Activated CD4-positive, alpha-beta memory T cell treated with anti-CD3 and anti-CD28 coated beads for 36 hours (primary cell): ENCODE data around the gene VPS26C. TPM values are rescaled to one million over a fixed set of nuclear protein-coding genes. Genes with fewer than 3 reads are reported as not detected.

Experiments
- CTCF ChIA-PET: fragments of 350-600 bp; sonication (Branson Sonifier 250); formaldehyde crosslinking; loops from one replicate; lab custom pipeline; 2021; ENCODE audit warnings: antibody characterized with exemption, inconsistent platforms; lab: Charles Lee
- POLR2A ChIA-PET: fragments of 350-600 bp; sonication (Branson Sonifier 250); formaldehyde crosslinking; loops from one replicate; lab custom pipeline; 2021; ENCODE audit warnings: antibody characterized with exemption; lab: Charles Lee
- DNase-seq: peaks from one replicate; pipeline ENCODE4 v3.0.0-alpha.2; 2020
- H3K27ac Mint-ChIP-seq: one replicate; pipeline ENCODE4 v1.8.0; 2021; ENCODE audit warnings: mixed read lengths
- H3K27me3 Mint-ChIP-seq: one replicate; pipeline ENCODE4 v1.8.0; 2021; ENCODE audit warnings: mixed read lengths
- H3K36me3 Mint-ChIP-seq: one replicate; pipeline ENCODE4 v1.8.0; 2021; ENCODE audit warnings: mixed read lengths
- H3K4me1 Mint-ChIP-seq: one replicate; pipeline ENCODE4 v1.8.0; 2021; ENCODE audit warnings: low read depth, mixed read lengths
- H3K4me3 Mint-ChIP-seq: one replicate; pipeline ENCODE4 v1.8.0; 2021; ENCODE audit warnings: mild to moderate bottlenecking, mixed read lengths
- H3K9me3 Mint-ChIP-seq: one replicate; pipeline ENCODE4 v1.8.0; 2021; ENCODE audit warnings: mixed read lengths
- intact Hi-C: fragments of 100-400 bp; cut with micrococcal nuclease; formaldehyde crosslinking; loops from one replicate; pipeline ENCODE4 v1.15.1; 2023
- total RNA-seq, 2 experiments: library from RNA; stranded (reverse); gene quantifications; one replicate each; pipeline ENCODE4 v1.2.3, GENCODE V29; 2021

The VPS26C gene
- total RNA-seq, 2 experiments from 2014 or later, result 50.3 to 57.2 TPM

- H3K4me1 Mint-ChIP-seq, result peaks cover 12% of the 10 kb centered on the region
- peaks cover 7% of the 10 kb centered on the region for H3K9me3 Mint-ChIP-seq
- peak; percentile 59 for DNase-seq
- peak overlapping the region; percentile 27 for H3K4me3 Mint-ChIP-seq
- ChIA-PET POLR2A (interaction anchor here (0.8 to 1.6 kb wide), 2 partner anchors 12 to 50 kb away, joined by 3 to 8 read pairs; no protein-coding TSS in a partner anchor), CTCF (no interaction called here)
- no peaks in the 10 kb centered on the region for H3K27me3 Mint-ChIP-seq
- peaks cover 4% of the 10 kb centered on the region for H3K36me3 Mint-ChIP-seq
- intact Hi-C loops, result no loop called here
- no peak overlapping the region for H3K27ac Mint-ChIP-seq
Observed at GRCh38 chr21:37208056-37208721, 58.9 kb downstream of the VPS26C start.

- peaks cover 12% of the 10 kb centered on the region for H3K4me1 Mint-ChIP-seq
- no peak overlapping the region for H3K27ac Mint-ChIP-seq
- peaks cover 7% of the 10 kb centered on the region for H3K9me3 Mint-ChIP-seq
- ChIA-PET CTCF (no interaction called here), POLR2A (interaction anchor here (0.8 to 1.6 kb wide), 2 partner anchors 13 to 50 kb away, joined by 3 to 8 read pairs; no protein-coding TSS in a partner anchor)
- no peaks in the 10 kb centered on the region for H3K27me3 Mint-ChIP-seq
- H3K4me3 Mint-ChIP-seq, result no peak overlapping the region
- DNase-seq, result peak; percentile 26
- H3K36me3 Mint-ChIP-seq, result peaks cover 10% of the 10 kb centered on the region
- intact Hi-C loops, result no loop called here
Observed at GRCh38 chr21:37207441-37208009, 59.6 kb downstream of the VPS26C start.

- CTCF ChIA-PET, result no interaction called here
- intact Hi-C loops, result no loop called here
- POLR2A ChIA-PET, result no interaction called here
- Mint-ChIP-seq H3K27me3 (no peaks in the 10 kb centered on the region), H3K4me1 (peaks cover 12% of the 10 kb centered on the region), H3K4me3 (no peak overlapping the region), H3K36me3 (peaks cover 13% of the 10 kb centered on the region), H3K9me3 (peaks cover 3% of the 10 kb centered on the region), H3K27ac (no peak overlapping the region)
- DNase-seq, result no peak
Observed at GRCh38 chr21:37206496-37206895, 60.6 kb downstream of the VPS26C start.

GRCh38 chr21:37204580-37204979 lies 62.6 kb downstream of the VPS26C start:
- ChIA-PET CTCF (interaction anchor here (0.6 kb wide), 1 partner anchor 314 kb away, joined by 3 read pairs; no protein-coding TSS in a partner anchor), POLR2A (no interaction called here)
- no peaks in the 10 kb centered on the region for H3K9me3 Mint-ChIP-seq
- no peak overlapping the region for H3K27ac Mint-ChIP-seq
- H3K4me3 Mint-ChIP-seq, result no peak overlapping the region
- peaks cover 12% of the 10 kb centered on the region for H3K4me1 Mint-ChIP-seq
- intact Hi-C loops, result no loop called here
- no peaks in the 10 kb centered on the region for H3K27me3 Mint-ChIP-seq
- H3K36me3 Mint-ChIP-seq, result peaks cover 20% of the 10 kb centered on the region
- no peak for DNase-seq

GRCh38 chr21:37202221-37203110 lies 64.7 kb downstream of the VPS26C start:
- intact Hi-C loops, result no loop called here
- Mint-ChIP-seq H3K27me3 (no peaks in the 10 kb centered on the region), H3K4me3 (no peak overlapping the region), H3K4me1 (peaks cover 3% of the 10 kb centered on the region), H3K9me3 (no peaks in the 10 kb centered on the region), H3K36me3 (peaks cover 32% of the 10 kb centered on the region), H3K27ac (no peak overlapping the region)
- POLR2A ChIA-PET, result interaction anchor here (0.5 kb wide), 1 partner anchor 22 kb away, joined by 3 read pairs; no protein-coding TSS in a partner anchor
- DNase-seq, result no peak
- CTCF ChIA-PET, result no interaction called here

DNA sequence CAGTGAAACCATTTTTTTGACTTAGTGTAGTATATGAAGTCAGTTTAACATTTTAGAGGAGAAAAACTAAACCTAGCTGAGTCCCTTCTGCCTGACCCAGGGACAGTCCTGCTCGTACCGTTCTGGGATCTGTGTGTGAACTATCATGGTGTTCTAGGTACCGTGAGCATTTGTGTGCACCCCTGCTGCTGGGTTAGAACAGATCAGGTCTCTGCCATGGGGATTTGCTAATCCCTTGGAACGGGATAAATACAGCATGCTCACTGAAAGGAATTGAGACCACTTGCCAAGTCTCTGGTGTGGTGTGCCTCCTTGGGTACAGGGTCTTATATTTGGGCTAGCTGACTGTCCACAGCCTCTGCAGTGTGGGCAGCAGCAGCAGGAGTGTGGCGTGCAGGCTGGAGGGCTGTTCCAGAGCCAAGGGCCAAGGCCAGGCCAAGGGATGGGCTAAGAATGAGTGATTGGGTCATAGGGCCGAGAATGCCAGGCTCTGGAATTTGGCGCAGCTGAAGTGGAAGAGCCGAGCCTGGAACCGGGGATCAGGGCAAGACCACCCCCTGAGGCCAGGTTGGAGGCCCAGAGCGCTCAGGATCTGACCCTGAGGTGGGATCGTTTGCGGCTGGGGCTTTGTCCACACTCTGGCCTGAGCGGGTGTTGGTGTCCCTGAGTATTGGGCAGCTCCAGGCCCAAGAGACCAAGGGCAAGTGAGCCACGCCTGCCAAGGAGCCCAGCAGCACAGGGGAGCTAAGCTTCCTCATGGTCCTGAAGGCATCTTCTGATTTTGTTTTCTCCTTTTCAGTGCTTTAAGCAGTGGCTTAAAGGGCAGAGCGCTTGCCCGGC lies 66.3 kb downstream of the VPS26C start:
- ChIA-PET POLR2A (no interaction called here), CTCF (no interaction called here)
- H3K27me3 Mint-ChIP-seq, result no peaks in the 10 kb centered on the region
- H3K4me1 Mint-ChIP-seq, result no peaks in the 10 kb centered on the region
- H3K9me3 Mint-ChIP-seq, result no peaks in the 10 kb centered on the region
- H3K4me3 Mint-ChIP-seq, result no peak overlapping the region
- intact Hi-C loops, result no loop called here
- peaks cover 38% of the 10 kb centered on the region for H3K36me3 Mint-ChIP-seq
- no peak overlapping the region for H3K27ac Mint-ChIP-seq
- DNase-seq, result no peak

GRCh38 chr21:37199057-37199924 lies 67.8 kb downstream of the VPS26C start:
- Mint-ChIP-seq H3K4me1 (no peaks in the 10 kb centered on the region), H3K27ac (no peak overlapping the region), H3K27me3 (no peaks in the 10 kb centered on the region), H3K4me3 (no peak overlapping the region), H3K36me3 (peaks cover 48% of the 10 kb centered on the region), H3K9me3 (no peaks in the 10 kb centered on the region)
- ChIA-PET POLR2A (no interaction called here), CTCF (no interaction called here)
- intact Hi-C loops, result no loop called here
- no peak for DNase-seq

- ChIA-PET CTCF (no interaction called here), POLR2A (no interaction called here)
- H3K9me3 Mint-ChIP-seq, result no peaks in the 10 kb centered on the region
- H3K36me3 Mint-ChIP-seq, result peaks cover 52% of the 10 kb centered on the region
- no peaks in the 10 kb centered on the region for H3K27me3 Mint-ChIP-seq
- intact Hi-C loops, result no loop called here
- no peaks in the 10 kb centered on the region for H3K4me1 Mint-ChIP-seq
- DNase-seq, result no peak
- no peak overlapping the region for H3K4me3 Mint-ChIP-seq
- no peak overlapping the region for H3K27ac Mint-ChIP-seq
Observed at GRCh38 chr21:37197746-37198145, 69.4 kb downstream of the VPS26C start.

- Mint-ChIP-seq H3K27me3 (no peaks in the 10 kb centered on the region), H3K9me3 (no peaks in the 10 kb centered on the region), H3K36me3 (peaks cover 53% of the 10 kb centered on the region), H3K4me3 (no peak overlapping the region), H3K27ac (no peak overlapping the region), H3K4me1 (no peaks in the 10 kb centered on the region)
- DNase-seq, result no peak
- intact Hi-C loops, result no loop called here
- ChIA-PET CTCF (no interaction called here), POLR2A (no interaction called here)
Observed at GRCh38 chr21:37196847-37197246, 70.3 kb downstream of the VPS26C start.

DNA sequence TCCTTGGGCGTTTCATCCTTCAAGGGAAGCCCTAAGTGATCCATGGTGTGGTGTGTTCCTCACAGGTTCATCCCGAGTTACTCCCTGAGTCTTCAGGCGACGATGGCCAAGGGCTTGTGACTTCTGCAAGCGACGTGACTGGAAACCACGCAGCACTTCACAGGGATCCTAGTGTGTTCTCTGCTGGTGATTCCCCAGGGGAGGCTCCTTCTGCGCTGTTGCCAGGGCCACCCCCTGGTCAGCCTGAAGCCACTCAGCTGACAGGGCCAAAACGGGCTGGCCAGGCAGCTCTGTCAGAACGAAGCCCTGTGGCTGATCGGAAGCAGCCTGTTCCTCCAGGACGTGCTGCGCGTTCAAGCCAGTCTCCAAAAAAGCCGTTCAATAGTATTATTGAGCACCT lies 71.5 kb downstream of the VPS26C start:
- DNase-seq, result no peak
- H3K9me3 Mint-ChIP-seq, result no peaks in the 10 kb centered on the region
- intact Hi-C loops, result no loop called here
- no peaks in the 10 kb centered on the region for H3K27me3 Mint-ChIP-seq
- H3K4me1 Mint-ChIP-seq, result no peaks in the 10 kb centered on the region
- peaks cover 54% of the 10 kb centered on the region for H3K36me3 Mint-ChIP-seq
- ChIA-PET POLR2A (no interaction called here), CTCF (no interaction called here)
- no peak overlapping the region for H3K27ac Mint-ChIP-seq
- no peak overlapping the region for H3K4me3 Mint-ChIP-seq

DNA sequence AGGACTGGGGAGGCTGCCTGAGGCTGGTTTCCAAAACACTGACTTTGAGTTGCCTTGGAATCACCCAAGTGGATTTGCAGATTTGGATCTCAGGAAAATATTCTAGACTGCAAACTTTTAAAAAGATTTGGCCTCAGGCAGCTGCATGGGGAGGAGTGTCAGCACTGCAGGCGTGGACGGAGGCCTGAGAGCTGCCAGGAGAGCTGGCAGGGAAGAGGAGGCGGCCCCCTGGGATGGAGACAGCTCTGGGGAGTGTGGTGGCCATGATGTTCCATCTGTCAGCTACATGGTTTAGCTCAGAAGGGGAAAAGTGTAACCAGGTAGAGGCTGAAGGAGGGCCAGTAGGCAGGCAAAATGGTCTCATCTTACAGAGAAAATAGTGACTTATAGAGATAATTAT lies 72.1 kb downstream of the VPS26C start:
- Mint-ChIP-seq H3K4me1 (no peaks in the 10 kb centered on the region), H3K27ac (no peak overlapping the region)
- intact Hi-C loops, result no loop called here

More for the DNA sequence above, 72.1 kb downstream of the VPS26C start:
- ChIA-PET POLR2A (no interaction called here), CTCF (no interaction called here)
- DNase-seq, result no peak
- Mint-ChIP-seq H3K9me3 (no peaks in the 10 kb centered on the region), H3K27me3 (no peaks in the 10 kb centered on the region), H3K36me3 (peaks cover 53% of the 10 kb centered on the region), H3K4me3 (no peak overlapping the region)
